ENCODE measurements around the gene TRMT61A.

GRCh38 chr14:103524002-103524935, 4.7 kb upstream of the TRMT61A start:
- TF ChIP-seq BACH1 (IDR thresholded peaks at IDR 0.05; ENCODE audit: borderline replicate concordance) (no peak), PML (IDR thresholded peaks at IDR 0.05; ENCODE audit: low read length) (no peak), CTCF (IDR thresholded peaks at IDR 0.05 in 2 of 3, conservative IDR thresholded peaks at IDR 0.05 in 1 of 3; ENCODE audit: control insufficient read depth in 2 of 3, extremely low read depth in 1 of 3, insufficient read depth in 1 of 3, low read depth in 3 of 3, low read length in 3 of 3) (no peak), NFIC (IDR thresholded peaks at IDR 0.05; ENCODE audit: low read depth, low read length) (no peak), ATF2 (IDR thresholded peaks at IDR 0.05; ENCODE audit: low read length) (no peak)
